Vagina (tissue), 2 donors: ENCODE data around the gene CSF3R.

ENCODE experiments used
- POLR2AphosphoS5 ChIP-seq, 2 donors: sonication (generic); formaldehyde crosslinking; IDR thresholded peaks; one replicate each; pipeline ENCODE4 v1.9.0; 2017; ENCODE audit warnings: antibody characterized with exemption in 2 of 2, mild to moderate bottlenecking in 2 of 2, low read depth in 1 of 2; ENCODE audit not compliant: insufficient read depth in 1 of 2
- TF ChIP-seq, protein P1 (sequence below), 3 experiments: fragments of 450-650 bp in 2 of 3; fragments of 200-600 bp in 1 of 3; sonication (generic) in 1 of 3; IDR thresholded peaks; one replicate each; pipeline ENCODE4 v1.5.1; 2017 to 2019; ENCODE audit warnings: antibody characterized with exemption in 3 of 3, mild to moderate bottlenecking in 2 of 3, moderate library complexity in 2 of 3

DNA sequence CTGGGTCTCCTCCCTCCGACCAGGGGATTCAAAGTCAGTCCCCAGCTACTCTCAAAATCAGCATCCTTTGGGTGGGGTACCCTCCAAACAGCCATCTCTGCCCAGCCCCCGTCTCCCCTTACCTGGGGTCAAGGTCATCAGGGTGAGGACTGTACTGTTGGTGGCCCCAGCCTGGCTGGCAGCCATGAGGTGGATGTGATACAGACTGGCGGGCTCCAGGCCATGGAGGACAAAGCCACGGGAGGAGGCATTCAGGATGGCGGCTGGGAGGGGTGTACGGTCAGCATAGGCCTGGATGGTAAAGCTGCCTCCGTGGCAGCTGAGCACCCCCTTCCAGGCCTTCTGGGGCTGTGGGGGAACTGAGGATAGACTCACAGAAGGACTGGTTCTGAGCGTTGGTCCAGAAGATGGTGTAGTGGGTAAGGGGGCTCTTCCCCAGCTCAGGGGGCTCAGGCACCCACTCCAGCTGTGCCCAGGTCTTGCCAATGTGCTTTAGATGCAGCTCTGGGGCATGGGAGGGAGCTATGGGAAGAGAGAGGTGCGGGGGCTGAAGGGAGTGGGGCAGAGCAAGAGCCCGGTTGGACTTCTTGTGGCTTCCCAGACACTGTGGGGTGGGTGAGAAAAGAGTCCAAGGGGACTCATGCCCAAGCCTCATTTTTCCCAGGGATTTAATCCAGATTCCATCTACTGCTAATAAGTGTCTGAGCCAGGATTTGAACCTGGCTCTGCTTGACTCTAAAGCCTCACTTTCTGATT, 14.8 kb downstream of the CSF3R start:
- TF ChIP-seq, protein P1, sequence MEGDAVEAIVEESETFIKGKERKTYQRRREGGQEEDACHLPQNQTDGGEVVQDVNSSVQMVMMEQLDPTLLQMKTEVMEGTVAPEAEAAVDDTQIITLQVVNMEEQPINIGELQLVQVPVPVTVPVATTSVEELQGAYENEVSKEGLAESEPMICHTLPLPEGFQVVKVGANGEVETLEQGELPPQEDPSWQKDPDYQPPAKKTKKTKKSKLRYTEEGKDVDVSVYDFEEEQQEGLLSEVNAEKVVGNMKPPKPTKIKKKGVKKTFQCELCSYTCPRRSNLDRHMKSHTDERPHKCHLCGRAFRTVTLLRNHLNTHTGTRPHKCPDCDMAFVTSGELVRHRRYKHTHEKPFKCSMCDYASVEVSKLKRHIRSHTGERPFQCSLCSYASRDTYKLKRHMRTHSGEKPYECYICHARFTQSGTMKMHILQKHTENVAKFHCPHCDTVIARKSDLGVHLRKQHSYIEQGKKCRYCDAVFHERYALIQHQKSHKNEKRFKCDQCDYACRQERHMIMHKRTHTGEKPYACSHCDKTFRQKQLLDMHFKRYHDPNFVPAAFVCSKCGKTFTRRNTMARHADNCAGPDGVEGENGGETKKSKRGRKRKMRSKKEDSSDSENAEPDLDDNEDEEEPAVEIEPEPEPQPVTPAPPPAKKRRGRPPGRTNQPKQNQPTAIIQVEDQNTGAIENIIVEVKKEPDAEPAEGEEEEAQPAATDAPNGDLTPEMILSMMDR (IDR thresholded peaks at IDR 0.05) = no peak
- TF ChIP-seq POLR2AphosphoS5 (IDR thresholded peaks at IDR 0.05; ENCODE audit: insufficient read depth in 1 of 2, low read depth in 1 of 2) = no peak
